HG03175 (cell line): Measurements from ENCODE around the gene SLC7A14.

ENCODE experiments used
- ATAC-seq: cut with Tn5 transposase; IDR thresholded peaks from one replicate; pipeline ENCODE4 v1.9.1; 2021; ENCODE audit warnings: mild to moderate bottlenecking, moderate library complexity; ENCODE audit not compliant: unreplicated experiment

SLC7A14 gene

DNA sequence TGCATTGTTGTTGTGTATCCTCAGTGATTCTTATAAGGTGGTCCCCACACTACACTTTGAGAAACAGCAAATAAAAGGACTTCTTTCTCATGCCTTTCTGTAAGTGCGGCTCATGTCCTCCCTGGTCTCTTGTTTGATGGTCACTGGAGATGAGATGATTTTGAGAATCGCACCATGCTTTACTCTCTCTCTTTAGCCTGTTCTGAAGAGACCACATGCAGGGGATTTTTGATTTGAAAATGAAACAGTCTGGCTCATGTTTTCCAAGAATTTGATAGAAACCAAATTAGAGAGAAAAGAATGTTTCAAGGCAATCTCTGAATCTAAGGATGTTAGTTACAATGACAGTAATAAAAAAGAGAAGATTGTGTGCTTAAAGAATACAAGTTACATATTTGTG lies 149.2 kb downstream of the SLC7A14 start:
- no peak for ATAC-seq

DNA sequence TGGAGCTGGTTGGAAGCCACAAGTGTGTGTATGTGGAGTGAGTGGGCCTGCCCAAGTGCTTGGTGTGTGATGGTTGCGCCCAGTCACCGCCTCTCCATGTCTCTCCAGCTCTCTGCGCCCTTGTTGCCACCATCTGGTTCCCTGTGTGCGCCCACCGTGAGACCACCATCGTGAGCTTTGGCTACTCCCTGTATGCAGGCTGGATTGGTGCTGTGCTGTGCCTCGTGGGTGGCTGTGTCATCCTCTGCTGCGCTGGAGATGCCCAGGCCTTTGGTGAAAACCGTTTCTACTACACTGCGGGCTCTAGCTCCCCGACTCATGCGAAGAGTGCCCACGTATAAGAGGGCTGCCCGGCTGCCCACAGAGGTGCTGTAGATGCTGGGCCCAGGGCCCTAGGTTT lies 153.5 kb downstream of the SLC7A14 start:
- no peak for ATAC-seq

DNA sequence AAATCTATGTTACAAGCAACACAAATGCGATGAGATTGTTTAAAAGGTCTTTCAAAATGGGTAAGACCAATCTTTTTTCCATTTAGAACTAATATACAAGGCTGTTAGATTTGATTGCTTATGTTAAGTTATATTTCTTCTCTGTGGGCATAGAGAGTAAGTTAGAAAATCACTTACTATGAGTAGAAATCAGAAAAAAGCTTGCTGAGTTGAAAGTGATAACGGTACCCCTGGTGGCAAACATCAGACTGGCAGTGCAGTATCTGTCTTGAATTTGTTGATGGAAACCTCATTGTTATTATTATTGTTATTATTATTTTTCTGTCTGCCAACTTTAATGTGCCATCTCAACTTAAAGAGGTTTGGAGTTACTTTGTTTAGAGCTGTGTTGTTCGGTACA lies 154.8 kb downstream of the SLC7A14 start:
- no peak for ATAC-seq

DNA sequence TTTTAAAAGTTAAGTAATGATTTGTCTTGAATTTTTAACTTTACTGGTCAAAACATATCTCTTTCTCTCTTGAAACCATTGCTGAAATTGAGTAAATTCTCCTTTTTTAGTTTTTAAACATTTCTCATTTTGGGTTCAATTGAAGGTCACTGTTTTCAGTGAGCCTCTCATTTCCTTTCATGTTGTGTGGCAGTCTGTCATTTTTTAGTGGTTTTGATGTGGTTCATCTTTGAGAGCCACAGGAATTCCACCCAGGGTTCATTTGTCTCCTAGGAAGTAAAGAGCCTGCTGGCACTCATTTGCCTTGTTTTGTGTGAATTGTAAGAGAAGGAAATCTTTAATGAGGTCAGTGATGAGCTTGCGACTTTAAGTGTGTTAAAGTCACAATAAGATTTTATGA lies 156.8 kb downstream of the SLC7A14 start:
- ATAC-seq, result peak; percentile 62

DNA sequence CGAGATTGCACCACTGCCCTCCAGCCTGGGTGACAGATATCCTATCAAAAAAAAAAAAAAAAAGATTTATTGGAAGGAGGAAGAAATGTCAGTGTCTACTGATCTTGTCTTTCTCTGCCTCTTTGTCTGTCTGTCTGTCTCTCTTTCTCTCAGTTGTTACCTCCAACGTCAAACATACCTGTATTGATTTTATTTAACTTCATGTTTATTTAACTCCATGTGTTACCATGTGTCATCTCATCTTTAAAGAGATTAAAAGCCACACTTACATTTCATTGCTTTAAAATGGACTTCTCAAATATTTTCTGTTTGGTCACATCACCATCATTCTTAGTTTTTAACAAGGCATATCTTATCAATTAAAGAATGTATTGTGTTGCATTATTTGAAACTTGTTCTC lies 157.8 kb downstream of the SLC7A14 start:
- no peak for ATAC-seq

DNA sequence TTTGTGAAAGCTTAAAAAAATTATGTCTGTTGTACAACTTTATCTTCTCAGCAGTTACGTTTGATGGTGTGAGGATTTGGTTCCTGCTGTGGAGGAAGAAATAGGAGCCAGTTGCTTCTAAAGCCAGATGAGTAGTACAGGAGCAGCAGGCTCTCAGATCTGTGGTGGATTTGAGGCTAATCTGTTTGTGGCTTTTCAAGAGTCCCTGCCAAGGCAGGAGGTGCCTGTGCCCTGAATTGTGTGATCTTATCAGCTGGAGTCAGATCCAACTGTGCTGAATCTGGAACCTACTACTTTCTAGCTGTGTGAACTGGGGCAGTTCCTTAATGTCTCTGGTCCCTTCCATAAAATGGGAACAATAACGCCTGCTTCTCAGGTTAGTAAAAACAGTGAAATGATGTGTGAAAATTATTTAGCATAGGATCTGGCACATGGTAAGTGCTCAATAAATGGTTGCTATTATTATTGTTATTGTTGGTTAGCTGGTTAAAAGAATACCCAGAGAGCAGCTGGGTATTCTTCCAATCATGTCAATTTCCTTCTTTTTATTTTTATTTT lies 159.6 kb downstream of the SLC7A14 start:
- ATAC-seq, result no peak

DNA sequence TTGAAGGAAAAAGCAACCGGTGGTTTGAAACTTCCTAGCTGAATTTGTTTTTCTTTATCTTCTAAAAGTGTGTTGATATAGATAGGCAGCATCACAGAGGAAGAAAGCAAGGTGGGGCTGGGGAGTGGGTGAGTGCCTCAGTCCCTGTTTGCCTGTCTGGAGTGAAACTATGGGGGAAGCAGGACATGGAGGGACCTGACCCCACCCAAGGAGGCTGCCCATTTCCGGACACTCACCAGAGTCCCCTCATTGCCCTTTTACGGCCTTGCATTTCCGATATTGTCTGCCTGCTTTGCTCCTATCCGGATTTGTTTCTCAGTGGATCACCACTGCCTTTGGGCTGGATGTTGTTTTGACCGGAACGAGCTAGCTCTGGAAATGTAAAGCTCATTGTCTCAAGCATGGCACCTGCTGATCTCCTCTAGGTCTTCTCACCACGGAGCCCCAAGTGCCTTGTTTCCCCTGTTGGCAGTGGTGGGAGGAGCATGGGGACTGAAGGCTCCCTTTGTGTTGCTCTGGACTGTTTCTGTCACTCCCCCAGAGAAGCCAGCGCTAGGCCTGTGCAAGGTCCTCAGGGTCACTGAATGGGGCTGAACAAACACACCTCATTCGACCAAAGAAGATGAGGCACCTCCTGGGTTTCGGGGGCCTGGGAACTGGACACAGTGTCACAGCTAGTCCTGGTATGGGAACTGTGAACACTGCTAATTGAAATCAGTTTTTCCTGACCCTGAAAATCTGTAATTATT lies 160.2 kb downstream of the SLC7A14 start:
- ATAC-seq, result no peak

DNA sequence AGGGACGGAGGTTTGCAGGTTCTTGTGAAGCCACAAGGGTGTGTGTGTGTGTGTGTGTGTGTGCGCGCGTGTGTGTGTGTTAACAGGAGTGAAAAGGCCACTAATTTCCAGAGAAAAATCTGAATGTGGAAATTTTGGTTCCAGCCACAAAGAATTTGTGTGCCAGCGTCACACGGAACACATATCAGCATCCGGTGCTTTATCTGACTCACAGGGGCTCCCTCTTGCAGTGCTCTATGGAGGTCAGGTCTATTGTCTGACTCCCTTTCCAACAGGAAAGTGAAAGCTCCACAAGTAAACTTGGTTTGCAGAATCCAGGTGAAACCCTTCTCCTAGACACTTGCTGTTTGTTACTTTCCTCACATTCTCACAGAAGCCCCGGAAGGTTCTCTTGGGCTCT lies 161.0 kb downstream of the SLC7A14 start:
- no peak for ATAC-seq

DNA sequence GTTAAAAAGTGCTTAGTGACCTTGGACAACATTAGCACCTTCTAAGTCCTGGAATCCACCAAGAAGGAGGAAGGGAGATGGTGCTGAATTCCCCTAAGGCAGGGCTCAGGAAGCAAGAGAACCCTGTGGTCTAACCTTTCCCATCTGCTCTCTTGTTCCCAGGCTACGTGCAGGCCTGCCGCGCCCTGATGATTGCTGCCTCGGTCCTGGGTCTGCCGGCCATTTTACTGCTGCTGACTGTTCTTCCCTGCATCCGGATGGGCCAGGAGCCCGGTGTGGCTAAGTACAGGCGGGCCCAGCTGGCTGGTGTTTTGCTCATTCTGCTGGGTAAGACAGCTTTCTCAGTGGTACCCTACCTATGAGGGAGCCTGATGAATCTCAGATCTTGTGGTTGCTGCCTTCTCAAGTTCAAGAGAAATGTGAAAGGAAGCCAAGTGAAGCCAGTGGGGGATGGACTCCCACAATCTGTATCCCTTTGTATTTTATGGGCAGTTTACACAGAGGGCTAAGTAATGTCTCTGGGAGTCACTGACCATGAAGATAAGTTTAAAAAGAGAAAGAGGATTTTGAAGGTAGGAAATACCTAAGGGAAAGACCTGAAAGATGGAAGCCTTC lies 162.8 kb downstream of the SLC7A14 start:
- ATAC-seq, result no peak

DNA sequence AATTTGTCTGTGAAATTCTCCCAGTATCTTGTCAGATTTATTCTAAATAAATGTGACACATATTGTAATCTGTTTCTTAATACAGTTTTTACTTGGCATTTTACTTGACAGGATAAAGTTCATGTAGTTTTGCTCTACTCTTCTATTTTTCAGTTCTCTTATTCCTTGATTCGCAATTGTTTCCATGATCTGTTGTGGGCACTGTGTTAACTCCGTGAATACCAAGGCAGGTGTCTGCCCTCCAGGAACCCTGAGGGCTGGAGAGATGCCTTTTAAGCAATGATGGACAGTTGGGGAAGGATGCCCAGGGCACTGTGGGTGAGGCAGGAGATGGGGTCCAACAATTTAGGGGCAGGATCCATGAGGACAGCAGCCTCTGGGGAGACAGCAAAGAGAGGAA lies 164.1 kb downstream of the SLC7A14 start:
- no peak for ATAC-seq

DNA sequence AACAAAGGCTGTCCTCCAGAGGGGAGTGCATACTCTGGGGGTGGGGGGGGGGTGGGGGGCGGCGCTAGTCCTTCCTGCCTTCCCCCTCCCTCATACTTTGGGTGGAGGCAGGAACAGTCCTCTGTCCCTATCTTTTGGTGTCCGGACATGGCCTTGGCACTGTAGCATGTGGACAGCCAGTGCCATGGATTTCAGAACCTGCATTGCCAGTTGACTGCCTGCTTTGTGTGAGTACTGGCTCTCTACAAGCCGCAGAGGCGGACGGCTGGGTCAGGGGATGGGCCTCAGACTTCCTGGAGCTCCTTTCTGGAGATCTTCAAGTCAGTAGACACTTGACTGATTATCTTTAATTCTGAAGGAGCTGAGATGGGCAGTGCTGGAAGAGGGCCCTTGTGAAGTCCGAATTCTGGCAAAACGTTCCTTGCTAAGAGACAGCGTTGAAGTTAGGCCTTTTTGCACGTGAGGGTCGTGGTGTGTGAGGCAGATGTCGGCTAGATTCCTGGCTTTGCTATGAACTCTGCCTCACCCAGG lies 164.7 kb downstream of the SLC7A14 start:
- no peak for ATAC-seq

DNA sequence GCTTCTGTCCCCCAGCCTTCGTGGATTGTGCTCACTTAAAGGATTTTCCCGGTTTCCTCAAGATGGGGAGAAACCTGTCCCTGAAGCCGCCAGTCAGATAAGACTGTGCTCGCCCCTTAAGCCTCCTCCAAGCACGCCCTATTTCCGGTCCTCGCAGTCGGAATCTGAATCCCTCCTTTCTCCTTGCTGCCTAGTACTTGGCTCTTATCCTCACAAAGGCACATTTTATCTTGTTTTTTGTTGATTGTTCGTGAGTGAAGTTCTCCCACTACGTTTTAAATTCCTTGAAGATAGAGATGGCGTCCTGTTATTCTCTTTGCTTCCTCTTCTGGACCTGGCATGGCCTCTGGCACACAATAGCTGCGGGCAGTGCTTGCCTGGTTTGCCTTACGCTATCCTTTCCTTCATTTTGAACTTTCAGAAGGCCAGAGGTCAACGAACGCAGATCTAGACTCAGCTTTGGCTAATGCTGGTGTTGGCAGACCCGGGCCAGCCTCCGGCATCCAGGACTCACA lies 165.5 kb downstream of the SLC7A14 start:
- ATAC-seq, result no peak

DNA sequence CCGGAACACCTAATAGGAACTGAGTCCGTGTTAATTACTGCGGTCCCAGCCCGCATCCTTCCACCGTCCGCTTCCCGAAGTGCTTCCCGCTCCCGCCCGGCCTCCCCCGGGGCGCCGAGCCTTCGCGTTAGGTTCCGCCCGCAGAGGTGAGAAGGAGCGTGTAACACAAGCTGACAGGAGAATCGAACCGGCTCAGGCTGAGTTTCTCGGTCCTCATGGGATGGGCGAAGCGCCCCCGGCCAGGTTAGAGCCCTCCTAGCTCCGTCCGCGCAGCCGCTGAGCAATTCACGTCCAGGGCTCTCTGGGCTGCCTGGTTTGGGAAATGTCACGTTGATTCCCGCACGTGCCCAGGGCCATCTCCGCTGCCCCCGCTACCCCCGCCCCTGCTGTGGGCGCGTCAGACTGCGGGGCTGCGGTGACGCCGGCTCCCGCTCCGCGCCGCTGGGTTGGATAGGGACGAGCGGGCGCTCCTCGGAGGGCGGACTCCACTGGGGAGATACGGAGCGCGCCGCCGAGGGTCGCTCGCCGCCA lies 166.3 kb downstream of the SLC7A14 start:
- no peak for ATAC-seq

DNA sequence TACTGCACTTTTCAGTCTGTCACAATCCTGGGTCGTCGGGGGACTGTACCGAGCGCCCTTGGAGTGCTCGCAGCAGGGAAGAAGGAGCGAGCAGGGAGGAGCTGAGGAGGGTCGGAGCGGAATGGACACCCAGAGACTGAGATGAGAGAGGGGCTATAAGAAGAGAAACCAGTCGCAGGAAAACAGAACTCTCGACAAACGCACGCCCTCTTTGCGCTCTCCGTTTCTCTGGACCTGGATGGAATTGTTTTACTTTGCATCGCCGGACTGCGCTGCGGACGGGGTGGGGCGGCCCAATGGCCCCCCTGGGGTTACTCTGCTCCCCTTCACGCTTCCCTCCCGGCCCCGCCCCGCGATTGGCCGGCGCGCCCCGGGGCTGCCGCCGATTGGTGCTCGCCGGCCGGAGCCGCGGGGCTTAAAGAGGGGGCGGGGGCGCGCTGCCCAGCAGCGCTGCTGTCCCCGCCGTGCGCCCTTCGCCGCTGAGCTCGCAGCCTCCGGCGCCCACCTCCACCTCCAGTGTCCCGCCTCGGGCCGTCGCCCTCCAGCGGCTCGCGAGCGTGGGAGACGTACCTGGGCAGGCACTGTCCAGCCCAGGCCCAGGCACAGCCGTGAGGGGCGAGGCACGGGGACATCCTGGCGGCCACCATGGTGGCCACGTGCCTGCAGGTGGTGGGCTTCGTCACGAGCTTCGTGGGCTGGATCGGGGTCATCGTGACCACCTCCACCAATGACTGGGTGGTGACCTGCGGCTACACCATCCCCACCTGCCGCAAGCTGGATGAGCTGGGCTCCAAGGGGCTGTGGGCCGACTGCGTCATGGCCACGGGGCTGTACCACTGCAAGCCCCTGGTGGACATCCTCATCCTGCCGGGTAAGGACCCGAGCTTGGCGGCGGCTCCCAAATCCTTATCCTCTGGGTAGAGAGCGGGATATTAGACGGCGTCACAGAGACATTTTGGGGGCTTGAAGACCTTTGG lies 167.2 kb downstream of the SLC7A14 start, which contains the start of gene CLDN11:
CLDN11 (plus strand) TSS at position 447 of the 977 bp plus-strand sequence; CDS start at position 646, 199 bp downstream.
- ATAC-seq, result no peak

DNA sequence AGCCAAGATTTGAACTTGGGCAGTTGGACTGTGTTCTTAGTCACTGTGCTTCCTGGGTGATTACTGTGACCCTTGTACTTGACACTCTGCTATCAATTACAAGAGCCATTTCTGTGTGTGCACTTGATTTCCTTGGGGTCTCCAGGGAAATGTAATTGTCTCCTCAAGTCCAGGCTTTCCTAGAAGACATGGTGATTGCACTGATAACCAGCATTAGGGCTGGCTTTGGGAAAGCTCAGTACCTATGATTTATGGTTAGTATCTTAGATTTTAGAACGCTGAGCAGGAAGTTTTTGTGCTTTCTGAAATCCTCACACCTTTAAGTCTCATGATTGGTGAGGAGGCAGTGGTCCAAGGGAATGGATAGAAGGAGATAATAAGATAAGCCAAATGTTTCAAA lies 168.8 kb downstream of the SLC7A14 start:
- no peak for ATAC-seq

DNA sequence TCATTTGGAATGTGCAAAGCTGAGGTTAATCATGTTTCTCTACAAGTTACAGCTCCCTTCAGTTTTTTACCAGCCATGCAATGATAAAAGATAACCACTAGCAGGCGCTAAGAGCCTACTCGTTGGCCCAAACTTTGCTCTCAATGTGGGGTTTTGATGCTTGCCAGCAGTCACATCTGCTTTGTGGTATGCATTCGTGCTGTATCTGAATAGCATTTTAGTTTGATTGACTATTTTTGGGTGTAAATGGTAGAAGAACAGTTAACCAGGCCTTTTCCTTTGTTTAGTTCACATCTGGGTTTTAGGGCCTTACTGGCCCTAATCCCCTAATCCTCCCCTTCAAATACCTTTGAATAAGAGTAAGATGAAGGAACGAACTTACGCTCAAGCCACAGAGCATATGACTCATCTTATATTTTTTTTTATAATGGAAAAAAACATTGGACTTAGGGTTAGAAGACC lies 171.6 kb downstream of the SLC7A14 start:
- peak; percentile 51 for ATAC-seq

DNA sequence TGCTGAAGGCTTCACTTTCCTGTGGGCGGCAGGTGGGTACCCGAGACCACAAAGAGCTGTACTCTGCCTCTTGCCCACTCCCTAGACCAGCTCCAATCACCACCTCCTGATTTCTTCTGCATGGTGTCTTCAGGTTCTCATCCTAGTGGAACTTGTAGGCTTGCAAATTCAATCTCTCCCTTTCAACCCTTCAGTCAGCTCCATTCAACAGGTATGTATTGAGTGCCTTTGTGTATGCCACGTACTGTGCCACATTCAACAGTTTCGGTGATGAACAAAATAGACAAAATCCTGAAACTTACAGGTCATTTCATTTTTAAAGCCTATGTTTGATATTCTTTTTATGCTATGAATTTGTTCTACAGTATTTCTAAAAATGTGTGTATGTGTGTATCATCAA lies 172.6 kb downstream of the SLC7A14 start:
- ATAC-seq, result no peak

DNA sequence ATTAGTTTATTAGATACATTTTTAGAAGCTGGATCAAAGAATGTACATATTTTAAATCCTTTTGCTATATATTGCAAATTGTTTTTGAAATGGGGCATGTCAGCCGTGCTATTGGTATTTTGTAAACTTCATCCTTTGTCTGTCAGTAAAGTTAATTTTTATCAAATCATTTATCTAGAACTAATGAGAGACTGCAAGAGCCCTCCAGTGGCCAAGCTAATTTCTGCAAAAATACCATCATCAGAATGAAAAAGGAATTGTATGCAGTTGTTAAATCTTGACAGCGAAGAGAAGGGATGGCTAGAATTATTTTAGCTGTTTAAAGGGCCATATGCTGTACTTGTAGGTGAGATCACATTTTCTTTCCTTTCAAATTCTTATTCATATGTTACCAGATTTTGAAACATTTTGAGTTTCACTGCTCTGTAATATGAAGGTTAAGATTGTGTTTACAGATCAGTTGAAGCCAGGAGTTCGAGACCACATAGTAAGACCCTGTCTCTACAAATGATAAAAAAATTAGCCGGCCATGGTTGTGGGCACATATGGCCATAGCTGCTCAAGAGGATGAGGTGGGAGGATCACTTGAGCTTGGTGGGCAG lies 175.3 kb downstream of the SLC7A14 start:
- ATAC-seq, result no peak
